PC-3 (cell line): ENCODE measurements around the gene SETMAR. TPM values are rescaled to one million over a fixed set of nuclear protein-coding genes. Genes with fewer than 3 reads are reported as not detected.

Experiments
- total RNA-seq: library from RNA; depleted of rRNA; stranded (reverse); fragments of >200 nt; gene quantifications from 2 replicates; pipeline ENCODE4 v1.2.3, GENCODE V29; 2014; rRNA removed

Gene SETMAR
- total RNA-seq, 1 experiment from 2014 or later, result 17.5 TPM

Other genes with a start within 250 kb of the SETMAR start
- 79.1 and 81.5 TPM in 2 replicates for gene SUMF1, start 163.9 kb downstream of the SETMAR start, total RNA-seq
- 48.5 and 57.5 TPM in 2 replicates for gene ITPR1, start 190.0 kb downstream of the SETMAR start, total RNA-seq